ENCODE results near the gene POLQ.

- no peak for TF ChIP-seq POLR2AphosphoS5 (IDR thresholded peaks at IDR 0.05; ENCODE audit: low read depth, low read length)
- no peak for TF ChIP-seq REST (IDR thresholded peaks at IDR 0.05; ENCODE audit: insufficient read depth in 1 of 2, low read depth in 2 of 2, low read length in 2 of 2)
Observed at GRCh38 chr3:121504618-121505017, 41.2 kb downstream of the POLQ start.
